Mesodermal cell (in vitro differentiated cells): ENCODE results near the gene CHODL.

Source experiments
- H3K27ac ChIP-seq: 2 replicates; pipeline ENCODE4 v1.7.0; 2013; ENCODE audit warnings: mild to moderate bottlenecking, low read depth, low read length, moderate library complexity; ENCODE audit not compliant: severe bottlenecking
- H3K36me3 ChIP-seq: 2 replicates; pipeline ENCODE4 v1.7.1; 2013; ENCODE audit warnings: mild to moderate bottlenecking, low read length, moderate library complexity; ENCODE audit not compliant: control insufficient read depth, insufficient read depth
- H3K4me1 ChIP-seq: one replicate; pipeline ENCODE4 v1.7.1; 2013; ENCODE audit warnings: mild to moderate bottlenecking, low read length; ENCODE audit not compliant: insufficient read depth, control insufficient read depth, poor library complexity, severe bottlenecking
- H3K4me3 ChIP-seq: 2 replicates; pipeline ENCODE4 v1.7.0; 2013; ENCODE audit warnings: low read length, control low read depth, mild to moderate bottlenecking; ENCODE audit not compliant: insufficient read depth, poor library complexity, severe bottlenecking; ENCODE audit errors: extremely low read depth
- H3K9me3 ChIP-seq: 2 replicates; pipeline ENCODE4 v1.7.1; 2013; ENCODE audit warnings: mild to moderate bottlenecking, low read length, moderate library complexity; ENCODE audit not compliant: control insufficient read depth
- WGBS, 2 experiments: methylation state at CpG; one replicate each; pipeline ENCODE4 v1.1.5; 2013; ENCODE audit warnings: missing lambda C conversion rate in 2 of 2; ENCODE audit not compliant: insufficient coverage in 2 of 2; 5-methylcytosine and 5-hydroxymethylcytosine counted together

The CHODL gene

GRCh38 chr21:18251065-18251464 is 6.4 kb downstream of the CHODL start:
- H3K9me3 ChIP-seq, result no peaks in the 10 kb centered on the region
- H3K27ac ChIP-seq, result no peak overlapping the region
- H3K4me1 ChIP-seq, result no peaks in the 10 kb centered on the region
- no peak overlapping the region for H3K4me3 ChIP-seq
- H3K36me3 ChIP-seq, result no peaks in the 10 kb centered on the region

- Histone ChIP-seq H3K4me3 (no peak overlapping the region), H3K9me3 (no peaks in the 10 kb centered on the region), H3K36me3 (no peaks in the 10 kb centered on the region), H3K27ac (no peak overlapping the region), H3K4me1 (no peaks in the 10 kb centered on the region)
- 71 to 100% methylated on average over 1 to 3 of the region's 4 CpGs for WGBS, 2 experiments
These were observed 7.6 kb downstream of the CHODL start for GRCh38 chr21:18252256-18252655.

GRCh38 chr21:18252680-18253079 is 8.0 kb downstream of the CHODL start:
- Histone ChIP-seq H3K4me1 (no peaks in the 10 kb centered on the region), H3K9me3 (no peaks in the 10 kb centered on the region), H3K36me3 (no peaks in the 10 kb centered on the region), H3K27ac (no peak overlapping the region), H3K4me3 (no peak overlapping the region)
- 64 to 90% methylated on average over 3 to 4 of the region's 5 CpGs for WGBS, 2 experiments

- no peaks in the 10 kb centered on the region for H3K36me3 ChIP-seq
- no peaks in the 10 kb centered on the region for H3K9me3 ChIP-seq
- H3K4me3 ChIP-seq, result no peak overlapping the region
- 89% methylated on average over 1 of the region's 2 CpGs; no CpG with 5 or more reads in 1 of the 2 experiments for WGBS, 2 experiments
- H3K4me1 ChIP-seq, result no peaks in the 10 kb centered on the region
- H3K27ac ChIP-seq, result no peak overlapping the region
These were observed 8.6 kb downstream of the CHODL start for GRCh38 chr21:18253221-18253620.

GRCh38 chr21:18253799-18254198 is 9.2 kb downstream of the CHODL start:
- no peaks in the 10 kb centered on the region for H3K4me1 ChIP-seq
- H3K4me3 ChIP-seq, result no peak overlapping the region
- H3K9me3 ChIP-seq, result no peaks in the 10 kb centered on the region
- WGBS, 2 experiments, result 90 to 92% methylated on average over 2 of the region's 2 CpGs
- no peak overlapping the region for H3K27ac ChIP-seq
- no peaks in the 10 kb centered on the region for H3K36me3 ChIP-seq

- no CpG with 5 or more reads among the region's 2 CpGs for WGBS, 2 experiments
- Histone ChIP-seq H3K27ac (no peak overlapping the region), H3K9me3 (no peaks in the 10 kb centered on the region), H3K4me3 (no peak overlapping the region), H3K4me1 (no peaks in the 10 kb centered on the region), H3K36me3 (no peaks in the 10 kb centered on the region)
These were observed 21.3 kb downstream of the CHODL start for GRCh38 chr21:18265944-18266343.

GRCh38 chr21:18267496-18267895 is 22.9 kb downstream of the CHODL start:
- 100% methylated on average over 1 of the region's 1 CpG; no CpG with 5 or more reads in 1 of the 2 experiments for WGBS, 2 experiments
- no peaks in the 10 kb centered on the region for H3K36me3 ChIP-seq

GRCh38 chr21:18268906-18269305 is 24.3 kb downstream of the CHODL start:
- Histone ChIP-seq H3K4me3 (no peak overlapping the region), H3K36me3 (no peaks in the 10 kb centered on the region), H3K9me3 (no peaks in the 10 kb centered on the region), H3K27ac (no peak overlapping the region), H3K4me1 (no peaks in the 10 kb centered on the region)
- WGBS, 2 experiments, result no CpG with 5 or more reads among the region's 1 CpG

More at GRCh38 chr21:18267496-18267895, 22.9 kb downstream of the CHODL start:
- no peak overlapping the region for H3K27ac ChIP-seq
- H3K4me1 ChIP-seq, result no peaks in the 10 kb centered on the region
- H3K4me3 ChIP-seq, result no peak overlapping the region
- no peaks in the 10 kb centered on the region for H3K9me3 ChIP-seq

- 87 to 89% methylated on average over 5 to 6 of the region's 7 CpGs for WGBS, 2 experiments
- no peaks in the 10 kb centered on the region for H3K9me3 ChIP-seq
These were observed 25.2 kb downstream of the CHODL start for GRCh38 chr21:18269856-18270255.

GRCh38 chr21:18273400-18273799 is 28.8 kb downstream of the CHODL start:
- no peak overlapping the region for H3K4me3 ChIP-seq
- H3K9me3 ChIP-seq, result no peaks in the 10 kb centered on the region
- WGBS, 2 experiments, result 79 to 83% methylated on average over 2 of the region's 4 CpGs
- H3K27ac ChIP-seq, result no peak overlapping the region
- no peaks in the 10 kb centered on the region for H3K36me3 ChIP-seq
- H3K4me1 ChIP-seq, result no peaks in the 10 kb centered on the region

More at GRCh38 chr21:18269856-18270255, 25.2 kb downstream of the CHODL start:
- Histone ChIP-seq H3K27ac (no peak overlapping the region), H3K36me3 (no peaks in the 10 kb centered on the region), H3K4me3 (no peak overlapping the region), H3K4me1 (no peaks in the 10 kb centered on the region)

GRCh38 chr21:18274370-18274769 is 29.7 kb downstream of the CHODL start:
- Histone ChIP-seq H3K9me3 (no peaks in the 10 kb centered on the region), H3K36me3 (no peaks in the 10 kb centered on the region), H3K4me1 (no peaks in the 10 kb centered on the region), H3K4me3 (no peak overlapping the region), H3K27ac (no peak overlapping the region)
- 88 to 94% methylated on average over 2 to 3 of the region's 5 CpGs for WGBS, 2 experiments
